Right ventricle myocardium superior (tissue), 1 donor: Measurements from ENCODE around the gene FAM13C. TPM values are rescaled to one million over a fixed set of nuclear protein-coding genes. Genes with fewer than 3 reads are reported as not detected.
"Not testable (repeated sequence)": the region's sequence is repeated elsewhere in the genome, so short reads cannot be mapped to it uniquely, and the experiment has no call there.

ENCODE experiments used
- ATAC-seq: fragments of 200-7000 bp; cut with Tn5 transposase; one replicate; pipeline ENCODE4 v1.9.1; 2020; ENCODE audit warnings: mild to moderate bottlenecking; ENCODE audit not compliant: poor library complexity
- DNase-seq: peaks from one replicate; pipeline ENCODE4 v3.0.0-alpha.2; 2020
- intact Hi-C: fragments of 100-400 bp; cut with DNase I; formaldehyde crosslinking; loops from one replicate; pipeline ENCODE4 v1.11.2; 2022
- total RNA-seq: library from RNA; stranded (reverse); fragmentation: NEBNext Ultra II Directional; extraction: Animal tissue kit (Norgen Biotek cat#: 25700); gene quantifications from one replicate; pipeline ENCODE4 v1.2.1, GENCODE V29; 2021
- donor health status: DM: no; HTN: yes; CAD: no; lungs with severe emphysema.

The FAM13C gene
- total RNA-seq, 1 donor from 2014 or later, result 5.9 TPM

DNA sequence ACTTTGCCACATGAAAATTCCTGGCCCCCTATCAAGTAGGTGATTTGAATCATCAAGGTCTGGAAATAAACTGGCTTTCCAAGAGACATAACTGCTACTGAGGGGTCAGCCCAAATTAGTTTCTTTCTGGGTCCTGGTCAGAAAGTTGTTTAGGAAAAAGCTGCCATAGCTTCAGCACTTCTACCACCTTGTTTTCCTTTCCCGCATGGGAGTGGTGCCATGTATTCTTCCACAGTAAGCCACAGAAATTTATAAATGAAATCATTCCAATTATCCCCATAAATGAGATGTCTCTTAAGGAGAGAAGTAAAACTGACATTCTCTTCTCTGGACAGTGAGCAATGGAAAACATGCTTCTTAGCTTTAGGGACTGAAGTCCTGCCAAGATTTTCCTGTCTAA lies 105.1 kb downstream of the FAM13C start:
- no peak for DNase-seq
- no peak for ATAC-seq
- intact Hi-C loops, result no loop called here

DNA sequence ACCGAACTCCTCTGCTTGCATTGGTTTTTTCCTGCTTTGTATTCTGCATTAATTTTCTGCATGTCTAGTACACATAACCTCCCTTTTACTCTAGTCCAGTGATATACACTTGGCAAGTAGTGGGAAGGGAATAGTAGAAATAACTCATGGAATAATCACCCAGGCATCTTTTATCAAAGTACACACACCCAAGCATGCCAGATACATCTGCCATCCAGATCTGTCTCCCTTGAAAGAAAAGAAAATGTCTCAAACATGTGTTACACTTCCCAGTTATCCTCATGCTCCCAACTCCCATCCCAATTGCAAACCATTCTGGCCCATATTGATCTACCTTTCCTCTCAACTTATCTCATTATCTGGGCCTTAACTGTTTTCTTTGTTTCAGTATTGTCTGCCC lies 106.9 kb downstream of the FAM13C start:
- ATAC-seq, result no peak
- no peak for DNase-seq
- intact Hi-C loops, result no loop called here

DNA sequence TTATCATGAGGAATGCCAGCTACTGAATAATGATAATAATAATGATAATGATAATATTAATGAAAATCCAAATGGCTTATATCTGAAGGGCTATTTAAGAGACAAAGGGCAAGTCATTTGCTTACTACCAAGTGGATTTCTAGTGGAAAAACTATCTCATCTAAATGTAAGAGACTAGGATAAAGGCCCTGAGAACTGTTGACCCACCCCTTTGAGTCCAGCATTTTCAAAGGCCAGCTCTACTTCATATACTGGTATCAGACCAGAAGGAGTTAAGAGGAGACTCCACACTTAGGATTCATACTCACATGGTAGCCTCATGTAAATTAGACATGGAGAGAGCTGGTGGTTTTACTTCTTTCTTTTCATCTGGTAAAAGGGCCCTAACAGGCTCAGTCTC lies 109.9 kb downstream of the FAM13C start:
- ATAC-seq, result no peak
- DNase-seq, result no peak
- intact Hi-C loops, result no loop called here

DNA sequence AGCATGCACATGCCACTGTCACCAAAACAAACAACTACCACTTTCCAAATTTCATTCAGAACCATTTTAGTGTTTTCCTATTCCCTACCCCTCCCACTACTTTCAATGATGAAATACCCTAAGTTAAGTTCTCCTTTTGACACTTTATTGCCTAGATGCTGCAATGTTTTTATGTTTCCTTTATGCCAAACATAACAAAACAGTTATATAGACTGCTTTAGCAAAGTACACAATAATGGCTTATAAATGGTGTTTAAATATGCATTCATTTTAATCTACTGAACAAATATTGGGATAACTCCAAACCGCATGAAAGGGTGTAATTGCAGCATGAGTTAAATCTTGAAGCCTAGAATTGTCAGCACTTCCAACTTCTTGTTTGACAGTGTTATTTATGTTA lies 116.7 kb downstream of the FAM13C start:
- ATAC-seq (no peak), DNase-seq (no peak)
- intact Hi-C loops, result no loop called here

DNA sequence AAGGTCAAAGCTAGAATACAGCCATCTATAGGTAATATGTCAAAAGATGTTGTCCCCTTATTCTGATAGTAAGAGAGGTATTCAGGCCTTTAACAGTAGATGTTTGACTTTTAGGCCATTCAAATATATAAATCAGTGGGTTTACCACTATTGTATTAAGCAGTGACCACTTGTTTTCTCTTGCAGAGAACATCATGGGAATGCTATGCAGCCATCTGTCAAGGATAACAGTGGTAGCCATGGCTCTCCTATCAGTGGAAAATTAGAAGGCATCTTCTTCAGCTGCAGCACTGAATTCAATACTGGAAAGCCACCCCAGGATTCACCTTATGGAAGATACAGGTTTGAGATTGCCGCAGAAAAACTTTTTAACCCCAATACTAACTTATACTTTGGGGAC lies 117.5 kb downstream of the FAM13C start:
- ATAC-seq (no peak), DNase-seq (no peak)
- intact Hi-C loops, result loop anchor here (5.0 kb wide), 2 partner anchors 222 to 377 kb away; no protein-coding TSS in a partner anchor

DNA sequence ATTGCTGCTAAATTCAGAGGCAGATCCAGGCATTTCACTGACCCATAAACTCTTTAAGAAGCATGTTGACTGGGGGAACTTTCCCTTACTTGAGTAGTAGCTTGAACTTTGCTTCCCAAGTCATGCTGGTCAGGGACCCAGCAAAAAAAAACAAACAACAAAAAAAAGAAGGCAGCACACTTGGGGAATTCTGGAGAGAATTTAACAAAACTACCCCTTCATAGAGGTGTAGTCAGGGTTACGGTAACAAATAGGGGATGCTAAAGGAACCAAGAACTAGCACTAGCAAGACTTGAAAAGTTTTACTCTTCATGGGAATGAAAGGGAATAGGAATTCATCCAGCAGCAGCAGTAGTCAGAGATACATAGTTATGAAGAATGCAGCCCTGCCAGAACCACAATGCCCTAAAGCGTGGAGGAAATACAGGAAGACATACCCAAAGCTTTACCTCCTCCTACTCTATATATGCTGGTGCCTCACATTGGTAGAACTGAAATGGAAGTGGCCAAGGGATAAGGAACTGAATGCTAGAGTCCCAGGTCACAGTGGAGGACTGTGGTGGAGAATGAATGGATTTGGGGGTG lies 118.6 kb downstream of the FAM13C start:
- intact Hi-C loops, result loop anchor here (5.0 kb wide), 2 partner anchors 224 to 379 kb away; no protein-coding TSS in a partner anchor
- ATAC-seq (no peak), DNase-seq (no peak)

DNA sequence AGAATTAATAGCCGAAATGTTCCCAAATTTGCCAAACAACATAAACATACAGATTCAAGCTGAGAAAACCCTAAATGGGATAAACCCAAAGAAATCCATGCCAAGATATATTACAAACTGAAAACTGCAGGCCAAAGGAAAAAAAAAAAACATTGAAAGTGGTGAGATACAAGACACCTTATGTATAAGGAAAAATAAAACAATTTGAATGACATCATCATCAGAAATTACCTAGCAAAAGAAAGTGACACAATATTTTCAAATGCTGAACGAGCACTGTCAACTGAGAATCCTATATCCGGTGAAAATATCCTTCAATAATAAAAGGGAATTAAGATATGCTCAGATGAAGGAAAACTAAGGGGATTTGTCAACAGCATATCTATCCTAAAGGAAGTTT lies 119.4 kb downstream of the FAM13C start:
- no peak for DNase-seq
- intact Hi-C loops, result loop anchor here (5.0 kb wide), 2 partner anchors 224 to 379 kb away; no protein-coding TSS in a partner anchor
- ATAC-seq, result no peak

DNA sequence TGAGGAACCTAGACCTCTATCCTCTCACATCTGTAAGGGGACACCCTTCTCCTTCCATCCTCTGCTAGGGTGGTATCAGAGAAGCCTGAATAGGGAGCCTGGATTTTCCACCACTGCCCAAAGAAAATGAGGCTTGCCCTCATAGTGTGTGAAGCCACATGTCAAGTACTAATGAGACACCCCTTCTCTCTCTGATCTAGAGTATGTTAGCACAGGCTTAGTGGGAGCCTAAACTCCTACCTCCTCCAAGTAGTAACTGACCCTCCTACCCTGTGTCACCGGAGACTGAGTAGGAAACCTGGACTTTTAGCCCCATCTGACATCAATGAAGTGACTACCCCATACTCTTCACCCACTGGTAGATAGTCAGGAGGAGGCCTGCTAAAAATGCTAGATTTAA lies 120.3 kb downstream of the FAM13C start:
- intact Hi-C loops, result loop anchor here (5.0 kb wide), 2 partner anchors 225 to 380 kb away; no protein-coding TSS in a partner anchor
- ATAC-seq (no peak), DNase-seq (no peak)

DNA sequence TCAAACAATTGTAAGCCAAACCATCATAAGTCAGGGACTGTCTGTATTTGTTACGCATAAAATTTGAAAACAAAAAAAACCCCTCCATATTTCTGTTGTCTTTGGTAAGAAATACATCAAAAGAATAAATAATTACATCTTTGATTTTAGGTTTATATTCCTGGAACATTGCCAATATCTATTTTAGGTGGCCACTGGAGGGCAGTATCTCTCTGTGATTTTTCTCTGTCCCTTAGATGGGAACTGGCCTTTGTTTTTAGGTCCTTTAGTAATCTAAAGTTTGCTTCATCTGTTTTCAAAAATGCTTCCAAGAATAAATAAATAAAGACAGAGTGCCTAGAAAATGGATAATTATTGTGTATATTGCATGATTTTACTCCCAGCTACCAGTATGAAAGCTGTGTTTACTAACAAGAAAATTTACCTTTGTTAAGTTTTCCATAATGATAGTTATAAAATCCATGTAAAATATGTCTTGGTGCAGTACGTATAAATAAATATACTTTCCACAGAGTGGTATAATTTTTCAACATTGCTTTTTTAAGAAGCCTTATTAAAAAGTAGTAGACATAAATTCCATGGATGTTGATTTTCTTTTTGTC lies 121.7 kb downstream of the FAM13C start:
- DNase-seq, result no peak
- intact Hi-C loops, result loop anchor here (5.0 kb wide), 2 partner anchors 227 to 382 kb away; no protein-coding TSS in a partner anchor
- ATAC-seq, result peak; percentile 38

DNA sequence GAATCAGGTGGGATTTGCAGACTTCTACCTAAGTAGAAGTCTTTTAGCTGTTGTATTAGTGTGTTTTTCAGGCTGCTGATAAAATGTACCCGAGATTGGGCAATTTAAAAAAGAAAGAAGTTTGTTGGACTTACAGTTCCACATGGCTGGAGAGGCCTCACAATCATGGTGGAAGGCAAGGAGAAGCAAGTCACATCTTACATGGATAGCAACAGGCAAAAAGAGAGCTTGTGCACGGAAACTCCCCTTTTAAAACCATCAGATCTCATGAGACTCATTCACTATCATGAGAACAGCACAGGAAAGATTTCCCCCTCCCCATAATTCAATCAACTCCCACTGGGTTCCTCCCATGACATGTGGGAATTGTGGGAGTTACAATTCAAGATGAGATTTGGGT lies 123.2 kb downstream of the FAM13C start:
- not testable (repeated sequence) for ATAC-seq, DNase-seq
- intact Hi-C loops, result loop anchor here (5.0 to 10.0 kb wide), 2 partner anchors 343 to 596 kb away; no protein-coding TSS in a partner anchor

DNA sequence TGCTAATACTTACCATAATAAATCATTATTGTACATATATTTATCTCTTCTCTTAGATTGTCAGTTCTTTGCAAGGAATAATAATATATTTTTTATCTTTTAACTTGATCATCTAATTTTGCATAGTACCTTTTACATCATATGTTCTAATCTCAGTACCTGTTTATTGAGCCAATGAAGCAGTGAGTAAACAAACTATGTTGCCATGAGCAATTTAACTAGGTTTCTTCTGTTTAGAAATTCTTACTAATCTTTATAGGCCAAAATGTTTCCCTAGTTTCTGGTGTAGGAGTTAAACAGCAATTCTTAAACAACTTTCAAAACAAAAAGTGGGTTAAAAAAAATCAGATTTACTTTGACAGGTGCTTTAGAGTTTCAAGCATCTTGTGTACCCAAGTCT lies 124.6 kb downstream of the FAM13C start:
- intact Hi-C loops, result loop anchor here (5.0 to 10.0 kb wide), 2 partner anchors 345 to 597 kb away; no protein-coding TSS in a partner anchor
- DNase-seq (no peak), ATAC-seq (no peak)

DNA sequence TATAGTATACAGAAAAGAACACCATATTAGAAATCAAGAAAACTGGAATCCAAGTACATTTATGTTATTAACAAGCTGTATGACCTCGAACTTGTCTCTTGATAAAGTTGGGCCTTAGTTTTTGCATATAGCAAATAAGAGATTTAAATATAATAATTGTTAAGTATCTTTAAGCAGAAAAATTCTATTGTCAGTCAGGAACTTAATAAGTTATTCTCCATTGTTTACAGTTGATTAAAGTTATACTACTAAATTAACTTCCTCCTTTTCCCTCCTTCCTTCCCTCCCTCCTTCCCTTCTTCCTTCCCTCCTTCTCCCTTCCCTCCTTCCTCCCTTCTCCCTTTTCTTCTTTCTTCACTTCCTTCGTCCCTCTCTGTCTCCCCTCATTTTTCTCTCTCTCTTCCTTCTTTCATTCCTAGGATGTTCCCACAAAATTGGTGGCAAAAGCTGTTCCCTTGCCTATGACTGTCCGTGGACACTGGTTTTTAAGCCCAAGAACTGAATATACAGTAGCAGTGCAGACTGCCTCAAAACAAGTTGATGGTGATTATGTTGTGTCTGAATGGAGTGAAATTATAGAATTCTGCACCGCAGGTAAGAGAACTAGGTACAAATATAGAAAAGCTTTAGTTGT lies 126.2 kb downstream of the FAM13C start:
- DNase-seq (no peak), ATAC-seq (no peak)
- intact Hi-C loops, result loop anchor here (5.0 to 10.0 kb wide), 2 partner anchors 346 to 599 kb away; no protein-coding TSS in a partner anchor

DNA sequence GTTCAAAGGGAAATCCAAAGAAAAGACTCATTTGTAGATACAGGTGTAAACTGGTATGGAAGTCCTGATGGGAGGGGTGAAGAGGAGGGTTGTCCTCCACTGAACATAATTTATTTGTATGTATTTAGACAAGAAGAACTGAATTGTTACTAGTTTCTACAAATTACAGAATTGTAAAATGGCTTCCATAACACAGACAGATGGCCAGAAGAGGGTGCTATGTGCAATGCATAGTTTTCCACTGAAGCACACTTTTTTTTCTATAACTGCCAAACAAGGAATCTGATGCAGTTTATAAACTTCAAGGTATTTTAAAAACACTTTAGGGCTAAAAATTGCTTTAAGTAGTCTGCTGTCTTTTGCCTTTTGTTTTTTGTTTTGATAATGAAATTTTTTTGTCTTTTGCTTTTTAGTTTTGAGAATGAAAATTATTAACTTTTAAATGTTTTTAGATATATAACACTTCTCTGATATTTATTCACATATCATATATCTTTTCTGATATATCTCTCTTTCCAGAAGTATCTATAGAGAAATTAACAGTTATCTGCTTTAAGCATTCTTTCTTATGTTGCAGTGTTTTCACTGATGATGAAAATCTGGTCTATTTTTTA lies 127.4 kb downstream of the FAM13C start:
- DNase-seq (no peak), ATAC-seq (no peak)
- intact Hi-C loops, result loop anchor here (5.0 to 10.0 kb wide), 2 partner anchors 347 to 600 kb away; no protein-coding TSS in a partner anchor

DNA sequence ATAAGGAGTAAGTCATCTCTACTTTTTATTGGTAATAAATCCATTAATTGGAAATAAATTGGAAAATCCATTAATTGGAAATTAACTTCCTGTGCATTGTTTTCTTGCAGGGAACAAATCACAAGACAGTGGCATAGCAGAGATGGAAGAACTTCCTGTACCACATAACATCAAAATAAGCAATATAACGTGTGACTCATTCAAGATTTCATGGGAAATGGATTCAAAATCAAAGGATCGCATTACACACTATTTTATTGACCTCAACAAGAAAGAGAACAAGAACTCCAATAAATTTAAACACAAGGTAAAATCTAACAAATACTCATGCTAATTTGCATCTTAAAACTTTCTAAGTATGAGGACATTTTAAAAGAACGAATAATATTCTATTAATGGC lies 128.2 kb downstream of the FAM13C start:
- intact Hi-C loops, result loop anchor here (10.0 kb wide), 1 partner anchor 601 kb away; no protein-coding TSS in a partner anchor
- ATAC-seq (no peak), DNase-seq (no peak)

DNA sequence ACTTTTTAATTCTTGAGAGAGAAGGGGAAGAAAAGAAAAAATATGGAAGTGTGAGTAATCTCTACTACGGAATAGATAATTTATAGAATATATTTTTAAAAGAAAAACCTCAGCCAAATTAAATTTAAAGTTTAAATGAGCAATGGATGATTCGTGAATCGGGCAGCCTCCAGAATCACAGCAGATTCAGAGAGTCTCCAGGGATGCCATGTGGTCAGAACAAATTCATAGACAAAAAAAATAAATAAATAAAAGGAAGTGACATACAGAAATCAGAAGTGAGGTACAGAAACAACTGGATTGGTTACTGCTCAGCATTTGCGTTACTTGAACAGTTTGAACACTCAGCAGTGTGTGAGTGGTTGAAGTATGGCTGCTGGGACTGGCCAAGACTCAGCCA lies 132.9 kb downstream of the FAM13C start:
- no peak for ATAC-seq
- intact Hi-C loops, result no loop called here
- DNase-seq, result no peak

DNA sequence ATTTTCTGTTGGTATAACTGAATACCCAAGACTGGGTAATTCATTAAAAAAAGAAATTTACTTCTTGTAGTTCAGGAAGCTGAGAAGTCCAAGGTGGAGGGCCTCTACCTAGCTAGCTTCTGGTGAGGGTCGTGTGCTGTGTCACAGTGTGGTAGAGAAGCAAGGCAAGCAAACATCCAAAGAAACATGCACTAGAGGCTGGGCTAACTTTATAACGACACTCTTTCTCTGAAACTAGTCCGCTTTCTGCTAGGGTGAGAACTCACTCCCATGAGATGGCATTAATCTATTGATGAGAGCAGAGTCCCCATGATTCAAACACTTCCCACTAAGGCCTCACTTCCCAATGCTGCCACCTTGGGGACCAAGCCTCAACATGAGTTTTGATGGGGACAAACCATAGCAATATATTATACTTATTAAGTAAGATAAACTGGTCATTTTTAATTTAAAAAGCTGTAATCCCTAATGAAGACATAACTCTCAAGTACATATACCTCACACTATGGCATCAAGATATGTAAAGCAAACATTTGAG lies 135.1 kb downstream of the FAM13C start:
- DNase-seq (no peak), ATAC-seq (no peak)
- intact Hi-C loops, result no loop called here

DNA sequence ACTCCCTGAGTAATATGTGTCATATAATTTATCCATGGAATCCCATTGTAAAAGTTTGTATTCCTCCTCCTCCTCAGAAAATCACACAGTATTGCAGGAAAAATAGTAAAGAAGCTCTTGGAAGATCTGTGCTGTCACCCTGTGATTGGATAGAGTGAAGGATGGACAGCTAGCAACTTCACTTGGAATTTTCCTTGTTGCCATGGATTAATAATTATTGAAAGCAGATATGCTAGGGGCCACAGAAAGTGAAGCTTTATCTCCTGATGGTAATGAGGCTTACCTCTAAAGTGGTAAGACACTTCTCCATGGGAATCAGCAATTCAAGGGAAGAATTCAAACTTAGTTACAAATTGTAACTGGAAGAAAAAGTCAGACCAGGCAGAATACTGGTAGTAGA lies 137.1 kb downstream of the FAM13C start:
- DNase-seq (no peak), ATAC-seq (no peak)
- intact Hi-C loops, result no loop called here

DNA sequence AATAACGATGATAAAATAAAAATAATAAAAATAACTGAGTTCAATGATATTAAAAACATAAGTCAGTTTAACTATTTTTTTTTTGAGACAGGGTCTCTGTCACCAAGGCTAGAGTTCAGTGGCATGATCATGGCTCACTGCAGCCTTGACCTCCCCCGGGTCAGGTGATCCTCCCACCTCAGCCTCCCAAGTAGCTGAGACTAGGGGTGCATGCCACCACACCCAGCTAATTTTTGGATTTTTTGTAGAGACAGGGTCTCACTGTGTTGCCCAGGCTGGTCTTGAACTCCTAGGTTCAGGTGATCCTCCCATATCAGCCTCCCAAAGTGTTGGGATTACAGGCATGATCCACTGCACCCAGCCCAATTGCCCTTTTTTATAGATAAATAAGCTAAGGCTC lies 138.8 kb downstream of the FAM13C start:
- DNase-seq, intact Hi-C loops, ATAC-seq: not testable (repeated sequence)

DNA sequence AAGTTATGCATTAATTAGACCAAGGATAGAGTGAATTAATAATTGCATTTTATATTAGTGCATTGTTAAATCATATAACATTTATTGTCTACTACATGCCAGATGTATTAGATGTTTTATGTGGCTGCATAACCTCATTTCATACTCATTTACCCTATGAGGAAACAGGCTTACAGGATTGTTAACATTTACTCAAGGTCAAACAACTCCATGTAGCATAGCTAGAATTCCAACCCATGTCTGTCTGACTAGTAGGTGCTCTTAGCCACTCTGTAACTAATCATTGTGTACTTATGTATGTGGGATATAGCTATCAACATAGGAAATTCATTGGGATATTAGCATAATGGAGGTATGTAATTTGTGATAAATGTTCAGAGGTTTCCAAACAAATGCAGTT lies 139.6 kb downstream of the FAM13C start:
- ATAC-seq, result no peak
- intact Hi-C loops, result no loop called here
- DNase-seq, result no peak
